ENCODE measurements around the gene SETD1B. TPM values are rescaled to one million over a fixed set of nuclear protein-coding genes. Genes with fewer than 3 reads are reported as not detected.
A peak's percentile ranks its signal among the peaks of the same experiment; 100 is the strongest.
"Not testable (repeated sequence)": the region's sequence is repeated elsewhere in the genome, so short reads cannot be mapped to it uniquely, and the experiment has no call there.

SETD1B gene
- 10 to 100 TPM in 1 of 4 donors, 1 to 10 TPM in 3; 3.6 to 13.0 (median 6.6) TPM for polyA plus RNA-seq
- long read RNA-seq, donor 1: 0 reads
- long read RNA-seq, donor 2: 0 reads
- long read RNA-seq, donor 3: 0 reads
- long read RNA-seq, donor 4: 0 reads
- long read RNA-seq, donor 5, partial matches to known transcripts: 9 of 9 reads
- long read RNA-seq, donor 5, other reads (novel, unspliced or antisense): 0 of 9 reads
- long read RNA-seq, donor 6: 0 reads
- long read RNA-seq, donor 7: 0 reads
- long read RNA-seq, donor 8: 0 reads
- long read RNA-seq, donor 9: 0 reads
- long read RNA-seq, donor 10, partial matches to known transcripts: 16 of 16 reads
- long read RNA-seq, donor 10, other reads (novel, unspliced or antisense): 0 of 16 reads

DNA sequence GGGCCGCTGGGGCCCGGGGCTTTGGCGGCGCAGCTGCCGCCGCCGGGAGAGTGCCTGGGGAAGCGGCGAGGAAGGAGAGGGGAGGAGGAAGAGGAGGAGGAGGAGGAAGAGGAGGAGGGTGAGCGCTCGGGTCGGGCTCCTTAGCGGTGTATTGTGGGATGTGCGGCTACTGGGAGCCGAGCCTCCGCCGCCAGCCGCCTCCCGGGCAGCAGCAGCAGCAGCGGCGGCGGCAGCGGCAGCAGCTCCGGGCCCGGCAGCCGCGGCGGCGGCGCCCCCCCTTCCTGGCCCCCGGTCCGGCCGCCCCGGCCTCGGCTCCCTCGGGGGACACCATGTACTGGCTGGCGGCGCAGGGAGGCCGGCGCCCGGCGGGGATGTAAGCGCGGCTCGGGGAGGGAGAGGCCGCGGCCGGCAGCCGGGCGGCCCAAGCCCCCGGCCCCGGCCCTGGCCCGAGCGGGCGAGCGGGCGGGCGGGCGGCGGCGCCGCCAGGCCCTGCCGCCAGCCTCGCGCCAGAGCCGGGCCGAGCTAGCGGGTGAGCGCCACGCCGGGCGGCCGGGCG is at the start of gene SETD1B:
Gene SETD1B, plus strand, starts transcription at position 149 of the 556 bp plus-strand sequence. CDS start 729 bp downstream, outside the sequence.
- Histone ChIP-seq H3K4me3 (ENCODE audit: low read depth in 1 of 3, low read length in 3 of 3) (peak within 1 kb of the TSS; percentile 71 to 98 (median 97)), H3K9me3 (ENCODE audit: control insufficient read depth in 2 of 2, insufficient read depth in 1 of 2, low read depth in 1 of 2, low read length in 1 of 2) (no peaks in the 10 kb centered on the region), H3K27ac (ENCODE audit: low read depth in 1 of 3, low read length in 2 of 3) (peak within 1 kb of the TSS; percentile 98 to 100 (median 100)), H3K36me3 (ENCODE audit: control insufficient read depth in 3 of 3, insufficient read depth in 2 of 3, low read depth in 1 of 3, low read length in 3 of 3) (peaks cover 0 to 39% (median 2%) of the 10 kb centered on the region in 3 donors), H3K27me3 (ENCODE audit: control insufficient read depth in 3 of 3, insufficient read depth in 3 of 3, low read length in 3 of 3) (no peaks in the 10 kb centered on the region), H3K4me1 (ENCODE audit: control insufficient read depth in 3 of 3, insufficient read depth in 2 of 3, low read depth in 1 of 3, low read length in 2 of 3) (peaks cover 3 to 25% (median 13%) of the 10 kb centered on the region in 3 donors)
- 0 to 1% (median 0%) methylated on average over 11 to 74 of the region's 74 CpGs for WGBS, 3 donors
- DNase-seq (peak; percentile 65 to 72), FAIRE-seq (no peak)

DNA sequence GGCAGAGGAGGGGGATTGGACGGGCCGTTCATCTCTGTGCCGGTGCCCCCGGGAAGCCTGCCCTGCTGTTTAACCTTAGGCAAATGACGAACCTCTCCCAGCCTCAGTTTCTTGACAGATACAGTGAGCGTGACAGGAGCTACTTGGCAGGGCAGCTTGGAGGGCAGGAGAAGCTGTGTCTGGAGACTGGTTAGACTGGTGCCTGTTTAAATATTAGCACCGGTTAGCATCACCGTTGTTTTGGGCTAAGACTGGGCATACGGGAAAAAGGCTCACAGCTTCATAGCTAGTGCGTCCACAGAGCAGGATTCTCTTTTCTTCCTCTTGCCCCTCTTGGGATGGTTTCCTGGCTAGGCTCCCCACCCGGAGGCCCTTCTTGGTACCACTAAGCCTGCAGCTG is 49.0 kb upstream of the SETD1B start:
- FAIRE-seq (no peak), DNase-seq (no peak)
- Histone ChIP-seq H3K9me3 (ENCODE audit: control insufficient read depth in 2 of 2, insufficient read depth in 1 of 2, low read depth in 1 of 2, low read length in 1 of 2) (no peaks in the 10 kb centered on the region), H3K27me3 (ENCODE audit: control insufficient read depth in 3 of 3, insufficient read depth in 3 of 3, low read length in 3 of 3) (no peaks in the 10 kb centered on the region), H3K4me3 (ENCODE audit: low read depth in 1 of 3, low read length in 3 of 3) (no peak overlapping the region), H3K27ac (ENCODE audit: low read depth in 1 of 3, low read length in 2 of 3) (no peak overlapping the region), H3K4me1 (ENCODE audit: control insufficient read depth in 3 of 3, insufficient read depth in 2 of 3, low read depth in 1 of 3, low read length in 2 of 3) (no peaks in the 10 kb centered on the region), H3K36me3 (ENCODE audit: control insufficient read depth in 3 of 3, insufficient read depth in 2 of 3, low read depth in 1 of 3, low read length in 3 of 3) (peaks cover 0 to 73% (median 0%) of the 10 kb centered on the region in 3 donors)
- WGBS, 3 donors: 91 to 96% (median 92%) methylated on average over 11 of the region's 11 CpGs

DNA sequence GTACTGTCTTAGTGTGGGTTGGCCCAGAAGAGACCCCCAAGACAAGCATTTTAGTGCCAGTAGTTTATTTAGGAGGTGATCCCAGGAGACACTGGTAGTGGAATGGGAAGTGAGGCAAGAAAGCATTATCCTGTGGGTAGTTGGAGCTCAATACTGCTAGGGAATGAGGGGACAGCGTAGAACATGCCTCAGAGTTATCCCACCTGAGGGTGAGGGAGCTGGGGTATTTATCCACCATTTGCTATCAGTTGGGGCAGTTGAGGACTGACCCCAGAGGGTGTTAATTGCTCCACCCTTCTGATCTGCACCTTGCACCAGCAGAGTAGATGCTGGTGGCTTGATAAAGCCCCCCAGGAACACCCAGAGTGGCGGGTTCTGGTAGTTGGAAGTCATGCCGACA is 48.2 kb upstream of the SETD1B start:
- no peaks in the 10 kb centered on the region for H3K9me3 ChIP-seq (ENCODE audit: control insufficient read depth in 2 of 2, insufficient read depth in 1 of 2, low read depth in 1 of 2, low read length in 1 of 2)
- H3K27me3 ChIP-seq (ENCODE audit: control insufficient read depth in 3 of 3, insufficient read depth in 3 of 3, low read length in 3 of 3): no peaks in the 10 kb centered on the region
- H3K4me1 ChIP-seq (ENCODE audit: control insufficient read depth in 3 of 3, insufficient read depth in 2 of 3, low read depth in 1 of 3, low read length in 2 of 3): no peaks in the 10 kb centered on the region
- peaks cover 0 to 65% (median 0%) of the 10 kb centered on the region in 3 donors for H3K36me3 ChIP-seq (ENCODE audit: control insufficient read depth in 3 of 3, insufficient read depth in 2 of 3, low read depth in 1 of 3, low read length in 3 of 3)
- no peak for DNase-seq
- WGBS, 3 donors: 94 to 96% (median 94%) methylated on average over 3 of the region's 3 CpGs
- no peak overlapping the region for H3K4me3 ChIP-seq (ENCODE audit: low read depth in 1 of 3, low read length in 3 of 3)
- H3K27ac ChIP-seq (ENCODE audit: low read depth in 1 of 3, low read length in 2 of 3): no peak overlapping the region
- FAIRE-seq: no peak

DNA sequence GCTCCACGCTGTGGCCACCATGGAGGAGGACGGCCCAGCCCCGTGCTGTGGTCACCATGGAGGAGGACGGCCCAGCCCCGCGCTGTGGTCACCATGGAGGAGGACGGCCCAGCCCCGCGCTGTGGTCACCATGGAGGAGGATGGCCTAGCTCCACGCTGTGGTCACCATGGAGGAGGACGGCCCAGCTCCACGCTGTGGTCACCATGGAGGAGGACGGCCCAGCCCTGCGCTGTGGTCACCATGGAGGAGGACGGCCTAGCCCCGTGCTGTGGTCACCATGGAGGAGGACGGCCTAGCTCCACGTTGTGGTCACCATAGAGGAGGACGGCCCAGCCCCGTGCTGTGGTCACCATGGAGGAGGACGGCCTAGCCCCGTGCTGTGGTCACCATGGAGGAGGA is 45.3 kb upstream of the SETD1B start:
- 96% methylated on average over 8 to 22 of the region's 22 CpGs for WGBS, 3 donors
- not testable (repeated sequence) for FAIRE-seq, DNase-seq

DNA sequence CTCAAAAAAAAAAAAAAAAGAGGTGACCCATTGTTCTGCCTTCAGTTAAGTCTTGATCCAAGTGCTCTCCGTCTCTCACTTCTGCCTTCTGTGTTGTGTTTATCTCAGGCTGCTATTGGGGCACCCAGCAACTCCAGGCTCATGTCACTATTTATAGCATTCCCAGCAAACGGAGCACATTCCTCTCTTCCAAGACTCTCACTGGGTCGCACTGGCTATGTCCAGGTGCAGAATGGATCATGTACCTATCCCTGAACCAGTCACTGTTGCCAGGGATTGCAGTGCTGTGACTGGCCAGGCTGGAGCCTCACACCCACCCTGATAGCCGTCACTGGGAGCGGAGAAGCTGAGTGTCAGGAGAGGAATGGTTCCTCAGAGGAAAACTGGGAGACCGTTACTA is 41.5 kb upstream of the SETD1B start:
- Histone ChIP-seq H3K4me1 (ENCODE audit: control insufficient read depth in 3 of 3, insufficient read depth in 2 of 3, low read depth in 1 of 3, low read length in 2 of 3) (peaks cover 0 to 4% (median 0%) of the 10 kb centered on the region in 3 donors), H3K9me3 (ENCODE audit: control insufficient read depth in 2 of 2, insufficient read depth in 1 of 2, low read depth in 1 of 2, low read length in 1 of 2) (no peaks in the 10 kb centered on the region), H3K27ac (ENCODE audit: low read depth in 1 of 3, low read length in 2 of 3) (no peak overlapping the region), H3K27me3 (ENCODE audit: control insufficient read depth in 3 of 3, insufficient read depth in 3 of 3, low read length in 3 of 3) (no peaks in the 10 kb centered on the region), H3K4me3 (ENCODE audit: low read depth in 1 of 3, low read length in 3 of 3) (no peak overlapping the region), H3K36me3 (ENCODE audit: control insufficient read depth in 3 of 3, insufficient read depth in 2 of 3, low read depth in 1 of 3, low read length in 3 of 3) (peaks cover 0 to 46% (median 0%) of the 10 kb centered on the region in 3 donors)
- no peak for FAIRE-seq
- 85 to 92% (median 91%) methylated on average over 6 of the region's 6 CpGs for WGBS, 3 donors
- DNase-seq: no peak

More for the DNA sequence above, 45.3 kb upstream of the SETD1B start:
- H3K9me3 ChIP-seq (ENCODE audit: control insufficient read depth in 2 of 2, insufficient read depth in 1 of 2, low read depth in 1 of 2, low read length in 1 of 2); H3K27me3 ChIP-seq (ENCODE audit: control insufficient read depth in 3 of 3, insufficient read depth in 3 of 3, low read length in 3 of 3); H3K27ac ChIP-seq (ENCODE audit: low read depth in 1 of 3, low read length in 2 of 3); H3K4me3 ChIP-seq (ENCODE audit: low read depth in 1 of 3, low read length in 3 of 3); H3K4me1 ChIP-seq (ENCODE audit: control insufficient read depth in 3 of 3, insufficient read depth in 2 of 3, low read depth in 1 of 3, low read length in 2 of 3): not testable (repeated sequence)
- H3K36me3 ChIP-seq (ENCODE audit: control insufficient read depth in 3 of 3, insufficient read depth in 2 of 3, low read depth in 1 of 3, low read length in 3 of 3): peaks cover 0 to 54% (median 0%) of the 10 kb centered on the region in 3 donors

DNA sequence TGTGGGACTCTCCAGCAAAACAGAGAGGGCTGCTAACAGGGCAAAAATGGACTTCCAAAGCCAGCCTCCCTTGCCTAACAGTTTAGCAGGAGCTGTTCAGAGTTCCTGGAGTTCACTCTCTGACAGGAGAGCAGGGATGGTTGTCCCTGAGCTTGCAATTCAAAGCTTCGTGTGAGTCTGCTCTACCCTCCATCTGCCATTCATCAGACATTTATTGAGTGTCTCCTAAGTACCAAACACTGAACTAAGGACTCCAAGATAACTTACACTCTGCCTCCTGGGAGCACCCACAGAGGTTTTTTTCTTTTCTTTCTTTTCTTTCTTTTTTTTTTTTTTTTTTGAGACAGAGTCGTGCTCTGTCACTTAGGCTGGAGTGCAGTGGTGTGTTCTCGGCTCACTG is 39.0 kb upstream of the SETD1B start:
- Histone ChIP-seq H3K27ac (ENCODE audit: low read depth in 1 of 3, low read length in 2 of 3) (no peak overlapping the region), H3K36me3 (ENCODE audit: control insufficient read depth in 3 of 3, insufficient read depth in 2 of 3, low read depth in 1 of 3, low read length in 3 of 3) (peaks cover 0 to 45% (median 0%) of the 10 kb centered on the region in 3 donors), H3K9me3 (ENCODE audit: control insufficient read depth in 2 of 2, insufficient read depth in 1 of 2, low read depth in 1 of 2, low read length in 1 of 2) (no peaks in the 10 kb centered on the region), H3K27me3 (ENCODE audit: control insufficient read depth in 3 of 3, insufficient read depth in 3 of 3, low read length in 3 of 3) (no peaks in the 10 kb centered on the region), H3K4me3 (ENCODE audit: low read depth in 1 of 3, low read length in 3 of 3) (no peak overlapping the region), H3K4me1 (ENCODE audit: control insufficient read depth in 3 of 3, insufficient read depth in 2 of 3, low read depth in 1 of 3, low read length in 2 of 3) (peaks cover 0 to 13% (median 0%) of the 10 kb centered on the region in 3 donors)
- 73 to 95% (median 89%) methylated on average over 3 of the region's 3 CpGs for WGBS, 3 donors
- FAIRE-seq (no peak), DNase-seq (no peak)

DNA sequence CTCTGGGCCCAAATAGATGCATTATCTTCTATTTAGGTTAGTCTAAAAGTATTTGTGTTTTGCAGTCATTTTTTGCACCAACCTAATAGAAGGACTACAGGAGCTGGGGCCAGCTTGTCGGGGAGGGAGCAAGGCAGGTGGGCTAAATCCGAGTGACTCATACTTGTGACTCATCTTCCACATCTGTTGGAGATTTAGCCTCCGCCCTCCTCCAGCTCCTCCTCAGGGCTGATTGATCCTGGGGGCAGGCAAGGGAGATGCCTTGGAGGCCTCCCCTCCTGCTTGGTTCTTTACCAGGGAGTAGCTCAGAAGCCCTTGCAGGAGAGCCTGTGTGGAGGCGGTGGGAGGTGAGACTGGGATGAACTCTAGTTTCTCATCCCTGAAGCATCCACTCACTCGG is 38.2 kb upstream of the SETD1B start:
- Histone ChIP-seq H3K36me3 (ENCODE audit: control insufficient read depth in 3 of 3, insufficient read depth in 2 of 3, low read depth in 1 of 3, low read length in 3 of 3) (peaks cover 0 to 49% (median 0%) of the 10 kb centered on the region in 3 donors), H3K4me3 (ENCODE audit: low read depth in 1 of 3, low read length in 3 of 3) (no peak overlapping the region), H3K27me3 (ENCODE audit: control insufficient read depth in 3 of 3, insufficient read depth in 3 of 3, low read length in 3 of 3) (no peaks in the 10 kb centered on the region), H3K9me3 (ENCODE audit: control insufficient read depth in 2 of 2, insufficient read depth in 1 of 2, low read depth in 1 of 2, low read length in 1 of 2) (no peaks in the 10 kb centered on the region), H3K27ac (ENCODE audit: low read depth in 1 of 3, low read length in 2 of 3) (no peak overlapping the region), H3K4me1 (ENCODE audit: control insufficient read depth in 3 of 3, insufficient read depth in 2 of 3, low read depth in 1 of 3, low read length in 2 of 3) (peaks cover 0 to 20% (median 3%) of the 10 kb centered on the region in 3 donors)
- WGBS, 3 donors: 68 to 82% (median 77%) methylated on average over 5 of the region's 5 CpGs
- DNase-seq (no peak), FAIRE-seq (no peak)

DNA sequence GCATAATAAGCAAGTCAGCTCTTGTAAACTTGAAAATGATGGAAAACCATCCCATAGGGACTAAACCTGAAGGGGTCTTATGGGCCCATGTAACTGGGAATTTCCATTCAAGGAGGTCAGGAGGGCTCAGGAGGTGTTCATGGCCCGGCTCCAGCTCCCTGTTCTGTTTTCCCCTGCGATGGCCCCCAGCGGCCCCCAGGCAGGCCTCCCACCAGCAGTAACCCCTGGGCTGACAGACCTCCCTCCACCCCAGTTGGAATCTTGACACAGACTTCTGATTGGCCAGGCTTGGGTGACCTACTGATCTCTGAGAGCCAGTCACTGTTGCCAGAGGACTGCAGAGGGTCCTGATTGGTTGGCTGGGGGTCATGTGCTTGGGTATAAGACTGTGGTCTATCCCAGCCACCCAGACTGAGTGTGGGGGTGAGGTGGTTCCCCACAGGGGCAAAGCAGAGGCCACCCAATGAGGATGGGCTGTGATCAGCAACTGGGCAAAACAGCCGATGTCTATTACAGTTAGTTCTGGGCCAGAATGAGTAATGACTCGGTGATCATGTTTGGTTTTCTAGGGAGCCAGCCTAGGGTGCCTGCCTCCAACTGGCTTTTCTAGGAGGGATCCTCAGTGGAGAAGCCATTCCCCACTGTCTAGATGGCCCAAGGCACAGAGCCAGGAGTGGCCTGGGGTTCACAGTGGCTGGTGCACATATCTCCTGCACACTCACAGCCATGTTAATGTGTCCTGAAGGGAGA is 37.3 kb upstream of the SETD1B start:
- FAIRE-seq: no peak
- Histone ChIP-seq H3K36me3 (ENCODE audit: control insufficient read depth in 3 of 3, insufficient read depth in 2 of 3, low read depth in 1 of 3, low read length in 3 of 3) (peaks cover 0 to 47% (median 0%) of the 10 kb centered on the region in 3 donors), H3K9me3 (ENCODE audit: control insufficient read depth in 2 of 2, insufficient read depth in 1 of 2, low read depth in 1 of 2, low read length in 1 of 2) (no peaks in the 10 kb centered on the region), H3K4me1 (ENCODE audit: control insufficient read depth in 3 of 3, insufficient read depth in 2 of 3, low read depth in 1 of 3, low read length in 2 of 3) (peaks cover 0 to 29% (median 3%) of the 10 kb centered on the region in 3 donors), H3K4me3 (ENCODE audit: low read depth in 1 of 3, low read length in 3 of 3) (no peak overlapping the region), H3K27ac (ENCODE audit: low read depth in 1 of 3, low read length in 2 of 3) (no peak overlapping the region), H3K27me3 (ENCODE audit: control insufficient read depth in 3 of 3, insufficient read depth in 3 of 3, low read length in 3 of 3) (no peaks in the 10 kb centered on the region)
- 91 to 98% (median 92%) methylated on average over 5 of the region's 5 CpGs for WGBS, 3 donors
- DNase-seq: no peak

All from small intestine (tissue), 16 donors.